OCI-LY1 (cell line): ENCODE results near the gene ROPN1L.

Experiments
- H2AFZ ChIP-seq: fragments of 200-600 bp; sonication (generic), shearing (Covaris generic); 2 replicates; pipeline ENCODE4 v1.6.0; 2014; ENCODE audit warnings: antibody characterized with exemption, mild to moderate bottlenecking, low read length
- H3F3A ChIP-seq: fragments of 200-600 bp; sonication (generic), shearing (Covaris generic); 2 replicates; pipeline ENCODE4 v1.6.0; 2014; ENCODE audit warnings: mild to moderate bottlenecking, antibody characterized with exemption, low read length, moderate library complexity; ENCODE audit not compliant: insufficient read depth
- H3K27ac ChIP-seq: fragments of 200-600 bp; sonication (generic); 2 replicates; pipeline ENCODE4 v1.5.1; 2014; ENCODE audit warnings: low read length, mixed run types, mild to moderate bottlenecking, low read depth; ENCODE audit not compliant: poor library complexity, severe bottlenecking
- H3K27me3 ChIP-seq: fragments of 200-600 bp; sonication (generic); 2 replicates; pipeline ENCODE4 v1.6.0; 2014; ENCODE audit warnings: antibody characterized with exemption, mild to moderate bottlenecking, low read length, moderate library complexity; ENCODE audit not compliant: insufficient read depth
- H3K36me3 ChIP-seq: fragments of 200-600 bp; sonication (generic); 2 replicates; pipeline ENCODE4 v1.6.1; 2014; ENCODE audit warnings: mild to moderate bottlenecking, antibody characterized with exemption, low read length, moderate library complexity, mixed read lengths; ENCODE audit not compliant: insufficient read depth
- H3K4me1 ChIP-seq: fragments of 200-600 bp; sonication (generic); 2 replicates; pipeline ENCODE4 v1.5.1; 2014; ENCODE audit warnings: mild to moderate bottlenecking, low read length, moderate library complexity; ENCODE audit not compliant: insufficient read depth, severe bottlenecking
- H3K4me2 ChIP-seq: fragments of 200-600 bp; sonication (generic), shearing (Covaris generic); 2 replicates; pipeline ENCODE4 v1.6.1; 2014; ENCODE audit warnings: low read length
- H3K4me3 ChIP-seq: fragments of 200-600 bp; sonication (generic); 2 replicates; pipeline ENCODE4 v1.5.1; 2014; ENCODE audit warnings: low read length, low read depth, mild to moderate bottlenecking, mixed read lengths; ENCODE audit not compliant: poor library complexity, severe bottlenecking
- H3K79me2 ChIP-seq: fragments of 200-600 bp; shearing (Covaris generic); 2 replicates; pipeline ENCODE4 v1.6.1; 2016; ENCODE audit warnings: mixed run types, low read length, mixed read lengths; ENCODE audit not compliant: insufficient read depth
- H3K9ac ChIP-seq: fragments of 200-600 bp; sonication (generic), shearing (Covaris generic); 2 replicates; pipeline ENCODE4 v1.6.1; 2014; ENCODE audit warnings: mild to moderate bottlenecking, low read length, mixed read lengths
- H3K9me2 ChIP-seq: fragments of 200-600 bp; sonication (generic), shearing (Covaris generic); 2 replicates; pipeline ENCODE4 v1.6.1; 2014; ENCODE audit warnings: low read depth, mild to moderate bottlenecking, low read length, mixed read lengths
- H3K9me3 ChIP-seq: fragments of 200-600 bp; shearing (Covaris generic); 2 replicates; pipeline ENCODE4 v1.6.1; 2014; ENCODE audit warnings: low read length, mixed read lengths
- H4K20me1 ChIP-seq: fragments of 200-600 bp; sonication (generic), shearing (Covaris generic); 2 replicates; pipeline ENCODE4 v1.6.0; 2016; ENCODE audit warnings: mild to moderate bottlenecking, low read length; ENCODE audit not compliant: insufficient read depth
- CTCF ChIP-seq: fragments of 200-600 bp; sonication (generic), shearing (Covaris generic); IDR thresholded peaks from 2 replicates; pipeline ENCODE4 v1.5.1; 2017; ENCODE audit warnings: mild to moderate bottlenecking, antibody characterized with exemption, low read length, moderate library complexity, mixed read lengths
- EZH2 ChIP-seq: fragments of 200-600 bp; sonication (generic), shearing (Covaris generic); IDR thresholded peaks from 2 replicates; pipeline ENCODE4 v1.8.0; 2017; ENCODE audit warnings: borderline replicate concordance, mixed run types, mild to moderate bottlenecking, antibody characterized with exemption, low read length, moderate library complexity, mixed read lengths

Gene ROPN1L

DNA sequence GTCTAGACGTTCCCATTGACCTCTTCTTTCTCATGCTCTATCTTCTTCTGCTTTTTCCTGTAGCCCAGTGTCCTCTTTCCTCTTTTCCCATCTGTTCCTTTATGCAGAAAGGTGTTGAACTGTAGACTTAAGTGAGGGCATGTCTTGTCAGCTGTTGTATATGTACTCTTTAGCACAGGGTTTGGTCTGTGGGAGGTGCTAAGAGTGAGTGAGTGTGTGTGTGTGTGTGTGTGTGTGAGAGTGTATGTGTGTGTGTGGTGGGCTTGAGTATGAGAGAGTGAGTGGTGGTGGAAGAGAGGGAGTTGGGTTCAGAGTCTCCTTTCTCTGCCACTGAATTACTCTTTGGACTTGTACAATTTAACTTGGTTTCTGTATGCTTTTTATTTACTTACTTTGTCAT is 10.3 kb upstream of the ROPN1L start:
- Histone ChIP-seq H3K36me3 (peaks cover 84% of the 10 kb centered on the region), H3K4me1 (no peaks in the 10 kb centered on the region), H4K20me1 (no peaks in the 10 kb centered on the region), H3K9me3 (no peaks in the 10 kb centered on the region), H3F3A (no peaks in the 10 kb centered on the region), H3K4me2 (no peak overlapping the region), H3K79me2 (no peaks in the 10 kb centered on the region), H3K9ac (no peak overlapping the region), H3K27me3 (no peaks in the 10 kb centered on the region), H3K4me3 (no peak overlapping the region), H2AFZ (no peak overlapping the region), H3K9me2 (no peaks in the 10 kb centered on the region), H3K27ac (no peak overlapping the region)
- TF ChIP-seq CTCF (no peak), EZH2 (no peak)

DNA sequence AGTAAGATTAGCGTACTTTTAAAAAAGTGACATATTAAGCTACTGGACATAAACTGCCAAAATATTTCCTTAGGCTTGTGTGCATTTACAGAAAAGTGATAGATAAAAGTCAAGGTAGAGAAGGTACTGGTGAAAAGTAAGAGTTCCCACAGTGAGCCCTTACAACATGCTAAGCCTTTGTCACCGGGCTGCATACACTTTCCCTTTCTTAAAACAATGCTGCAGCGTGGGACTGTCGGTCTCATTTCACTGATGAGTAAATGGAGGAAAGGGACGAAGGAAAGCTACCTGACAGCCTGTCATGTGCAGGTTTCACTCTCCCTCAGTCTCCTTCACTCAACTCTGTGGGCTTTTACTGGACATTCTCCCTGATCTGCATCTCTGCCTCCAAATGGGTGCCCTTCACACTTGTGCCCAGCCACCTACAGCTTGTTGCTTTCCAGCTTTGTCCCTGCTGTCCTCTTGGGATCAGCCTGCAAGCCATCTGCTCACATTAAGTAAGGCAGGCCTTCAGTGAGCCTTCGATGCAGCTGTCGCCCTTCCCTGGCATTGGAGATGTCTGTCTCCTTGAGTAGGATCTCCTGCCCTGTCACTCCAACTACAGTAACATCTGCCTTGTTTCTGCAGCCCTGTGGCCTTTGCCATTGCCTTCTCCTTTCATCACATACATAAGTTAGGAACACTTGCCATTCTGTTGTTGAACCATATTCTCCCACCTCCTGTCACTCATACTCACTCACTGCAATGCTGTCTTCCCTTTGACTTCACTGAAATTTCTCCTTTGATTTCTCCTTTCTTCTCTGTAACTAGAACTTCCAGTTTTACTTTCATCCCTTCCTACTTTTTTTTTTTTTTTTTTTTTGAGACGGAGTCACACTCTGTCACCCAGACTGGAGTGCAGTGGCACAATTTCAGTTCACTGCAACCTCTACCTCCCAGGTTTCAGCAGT is 9.3 kb upstream of the ROPN1L start:
- H3K27me3 ChIP-seq = no peaks in the 10 kb centered on the region
- no peak overlapping the region for H3K9ac ChIP-seq
- H3K9me3 ChIP-seq = no peaks in the 10 kb centered on the region
- H4K20me1 ChIP-seq = no peaks in the 10 kb centered on the region
- H3K27ac ChIP-seq = no peak overlapping the region
- no peak overlapping the region for H2AFZ ChIP-seq
- no peak overlapping the region for H3K4me3 ChIP-seq
- H3F3A ChIP-seq = no peaks in the 10 kb centered on the region
- H3K9me2 ChIP-seq = no peaks in the 10 kb centered on the region
- TF ChIP-seq EZH2 = no peak
- no peaks in the 10 kb centered on the region for H3K79me2 ChIP-seq
- no peak overlapping the region for H3K4me2 ChIP-seq
- H3K36me3 ChIP-seq = peaks cover 80% of the 10 kb centered on the region
- no peaks in the 10 kb centered on the region for H3K4me1 ChIP-seq

DNA sequence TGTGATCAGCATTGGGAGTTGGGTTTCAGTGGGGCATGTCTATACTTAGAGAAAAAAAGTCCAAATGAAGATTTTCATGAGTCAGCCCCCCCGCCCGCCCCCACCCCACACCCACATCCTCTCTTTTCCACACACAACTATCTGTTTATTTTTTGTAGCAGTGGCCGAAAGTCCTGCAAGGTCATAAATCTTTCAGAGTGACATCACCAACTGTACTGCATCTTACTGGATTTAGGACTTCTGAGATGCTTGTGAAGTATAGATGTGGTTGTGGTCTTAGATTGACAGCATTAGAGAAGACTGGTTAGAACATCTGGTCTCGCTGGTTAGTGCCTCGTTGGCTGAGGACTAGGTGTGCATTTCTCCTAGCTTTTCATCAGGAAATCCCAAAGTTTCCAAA is 7.3 kb upstream of the ROPN1L start:
- Histone ChIP-seq H3K4me1 (no peaks in the 10 kb centered on the region), H3K4me3 (no peak overlapping the region), H3K27ac (no peak overlapping the region), H3K79me2 (no peaks in the 10 kb centered on the region), H3K9me2 (no peaks in the 10 kb centered on the region), H3K9ac (no peak overlapping the region), H3K9me3 (no peaks in the 10 kb centered on the region), H3K27me3 (no peaks in the 10 kb centered on the region), H4K20me1 (no peaks in the 10 kb centered on the region), H3K4me2 (no peak overlapping the region), H2AFZ (no peak overlapping the region), H3F3A (no peaks in the 10 kb centered on the region), H3K36me3 (peaks cover 72% of the 10 kb centered on the region)
- TF ChIP-seq CTCF (no peak), EZH2 (no peak)

DNA sequence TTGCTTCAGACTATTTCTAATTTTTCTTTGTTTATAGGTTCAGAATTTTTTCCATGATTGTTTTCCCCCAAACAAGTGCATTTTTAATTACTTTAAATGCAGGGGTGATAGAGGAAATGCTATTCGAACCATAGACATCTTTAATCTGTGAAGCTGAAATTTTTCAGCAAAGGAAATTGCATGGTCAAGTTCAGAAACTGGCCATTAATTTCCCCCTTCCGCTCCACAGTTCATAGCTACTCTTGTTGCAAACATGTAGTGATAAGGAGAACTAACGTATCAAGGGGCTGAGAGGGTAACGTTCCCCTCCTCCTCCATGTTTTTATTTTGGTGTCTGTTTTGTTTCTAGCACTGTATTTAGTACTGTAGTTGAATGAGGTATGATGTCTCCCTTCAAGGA is 3.4 kb upstream of the ROPN1L start:
- Histone ChIP-seq H3K4me2 (no peak overlapping the region), H3K36me3 (peaks cover 36% of the 10 kb centered on the region), H3F3A (no peaks in the 10 kb centered on the region), H2AFZ (no peak overlapping the region), H4K20me1 (no peaks in the 10 kb centered on the region), H3K9me2 (no peaks in the 10 kb centered on the region), H3K27ac (no peak overlapping the region), H3K79me2 (no peaks in the 10 kb centered on the region), H3K4me3 (no peak overlapping the region), H3K27me3 (no peaks in the 10 kb centered on the region), H3K9me3 (no peaks in the 10 kb centered on the region), H3K4me1 (peaks cover 20% of the 10 kb centered on the region), H3K9ac (no peak overlapping the region)
- TF ChIP-seq CTCF (no peak), EZH2 (no peak)
